Skin of body (tissue), 2 donors: ENCODE measurements around the gene MYRIP. TPM values are rescaled to one million over a fixed set of nuclear protein-coding genes. Genes with fewer than 3 reads are reported as not detected.

Source experiments
- DNase-seq: peaks from one replicate; lab custom pipeline; 2025; lab: John Stamatoyannopoulos, UW
- total RNA-seq: library from RNA; depleted of rRNA; stranded (reverse); fragments of >200 nt; gene quantifications from one replicate; pipeline ENCODE4 v1.2.3, GENCODE V29; 2014

MYRIP gene
- total RNA-seq, 1 donor from 2014 or later = 0.99 TPM

DNA sequence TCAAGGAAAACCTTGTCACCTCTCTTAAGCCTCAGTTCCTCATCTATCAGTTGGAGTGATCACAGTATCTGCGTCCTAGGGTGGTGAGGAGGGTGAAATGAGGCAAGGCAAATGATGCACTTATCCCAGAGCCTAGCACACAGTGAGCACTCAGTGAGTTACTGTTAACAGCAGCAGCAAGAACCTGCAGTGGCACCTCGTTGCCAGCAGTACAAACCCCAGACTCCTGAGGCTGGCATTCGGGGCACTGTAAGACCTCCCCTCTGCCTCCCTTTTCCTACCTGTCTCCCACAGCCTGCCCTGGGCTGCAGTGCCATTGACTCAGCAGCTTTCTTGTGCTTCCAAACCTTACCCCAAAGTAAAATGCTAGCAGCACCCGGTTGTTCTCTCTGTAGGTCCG, 417.2 kb downstream of the MYRIP start:
- no peak for DNase-seq

DNA sequence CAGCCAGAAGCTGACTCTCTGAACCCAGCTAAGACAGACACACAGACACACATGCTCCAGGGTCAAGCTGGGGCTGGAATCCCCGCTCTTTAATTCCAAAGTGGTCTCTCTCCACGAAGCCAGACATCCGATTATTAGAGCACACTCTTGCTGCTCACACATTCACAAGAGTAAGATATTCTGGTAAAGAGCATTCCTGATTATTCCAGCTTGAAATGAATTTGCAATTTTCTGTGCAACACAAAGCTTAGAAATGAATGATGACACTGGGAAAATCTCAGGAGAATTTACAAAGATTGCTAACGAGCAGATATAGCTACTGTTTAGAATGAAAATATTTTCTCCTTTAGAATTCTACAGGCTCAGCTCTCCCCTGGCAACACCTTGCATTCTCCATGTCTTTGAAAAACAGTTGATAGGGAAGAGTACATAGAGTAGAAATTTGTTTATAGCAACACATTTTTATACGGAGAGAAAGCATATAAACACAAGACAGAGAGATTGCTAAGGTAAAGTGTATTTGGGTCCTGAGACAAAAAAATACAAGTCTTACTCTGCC, 419.5 kb downstream of the MYRIP start:
- no peak for DNase-seq

DNA sequence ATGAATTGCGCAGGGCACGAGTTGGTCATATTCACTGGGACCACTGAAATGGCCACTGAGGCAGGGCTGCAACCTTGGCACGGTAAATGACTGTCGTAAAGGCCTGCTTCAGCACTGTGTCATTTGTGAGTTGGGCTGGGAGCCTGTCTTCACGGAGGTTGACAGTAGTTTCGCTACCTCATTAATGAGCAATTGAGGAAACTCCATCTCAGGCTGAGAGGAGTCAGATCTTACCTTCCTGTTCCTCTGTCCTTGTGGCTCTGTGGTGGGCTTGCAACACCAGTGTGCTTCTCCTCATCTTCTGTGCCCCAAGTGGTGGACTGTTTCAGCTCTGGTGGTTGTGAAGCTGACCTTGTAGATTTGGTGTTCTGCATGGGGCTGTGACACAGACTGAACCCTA, 420.0 kb downstream of the MYRIP start:
- no peak for DNase-seq

DNA sequence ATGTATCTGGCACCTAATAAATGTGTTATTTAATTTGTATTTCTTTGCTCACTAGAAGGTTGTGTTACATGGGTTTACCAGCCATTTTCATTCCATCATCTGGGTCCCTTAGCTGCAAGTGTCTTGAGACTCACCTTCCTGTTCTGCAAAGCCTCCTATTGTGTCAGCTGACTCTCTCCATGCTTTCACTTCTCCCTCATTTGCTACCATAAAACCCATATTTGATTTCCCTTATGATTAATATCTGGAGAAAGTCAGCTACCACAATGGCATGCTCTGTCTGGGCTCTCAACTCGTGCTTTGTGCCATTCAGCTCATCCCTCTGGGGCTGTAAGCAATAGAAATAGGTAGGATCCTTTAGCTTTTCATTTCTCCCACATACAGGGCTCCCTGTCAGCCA, 420.6 kb downstream of the MYRIP start:
- no peak for DNase-seq

DNA sequence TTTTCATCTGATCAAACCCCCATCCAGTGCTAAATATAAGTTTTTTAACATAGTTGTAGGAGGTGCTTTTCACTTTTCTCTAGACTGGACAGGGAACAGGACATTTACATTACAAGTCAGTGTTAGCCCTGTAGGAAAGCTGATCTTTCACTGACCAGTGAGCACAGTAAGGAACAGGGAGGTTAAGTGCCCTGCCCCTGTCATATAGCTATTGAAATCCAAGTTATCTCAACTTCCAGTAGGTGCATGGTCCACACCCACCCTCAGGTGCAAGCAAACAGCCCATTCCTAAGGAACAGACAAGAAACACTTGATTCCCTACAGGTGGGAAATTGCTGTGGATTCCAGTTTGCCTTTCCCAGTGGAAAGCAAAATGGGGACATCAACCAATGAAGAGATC, 421.0 kb downstream of the MYRIP start:
- DNase-seq = no peak

DNA sequence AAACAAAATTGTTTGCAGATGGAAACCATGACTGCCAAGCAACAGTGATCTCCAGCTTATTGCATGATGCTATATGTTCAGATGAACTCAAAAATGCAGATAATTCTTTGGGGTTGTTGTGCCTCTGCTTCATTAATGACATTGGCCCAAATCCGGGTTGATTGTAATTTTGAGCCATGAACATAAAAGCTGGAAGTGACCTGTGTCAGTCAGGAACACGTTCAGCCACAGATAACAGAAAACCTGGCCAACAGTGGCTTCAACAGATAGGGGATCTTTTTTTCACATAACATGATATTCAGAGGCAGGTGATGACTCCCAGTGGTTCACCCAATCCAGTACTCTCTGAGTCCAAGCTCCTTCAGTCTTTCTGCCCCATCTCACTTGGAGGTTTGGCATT, 423.2 kb downstream of the MYRIP start:
- DNase-seq = no peak

DNA sequence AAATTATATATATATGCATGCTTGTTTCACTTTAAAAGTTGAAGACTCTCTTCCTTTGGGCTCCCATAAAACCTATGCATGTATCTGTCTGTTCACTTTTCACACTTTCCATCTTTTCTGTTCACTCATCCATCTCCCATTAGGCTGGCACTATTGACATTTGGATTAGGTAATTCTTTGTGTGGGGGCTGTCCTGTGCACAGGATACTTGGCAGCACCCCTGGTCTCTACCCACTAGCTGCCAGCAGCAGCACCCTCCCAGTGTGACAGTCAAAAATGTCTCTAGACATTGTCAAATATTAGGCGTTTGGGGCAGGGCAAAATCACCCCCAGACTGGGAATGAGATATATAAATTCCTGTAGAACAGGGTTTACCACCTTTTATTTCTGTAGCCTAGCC, 427.8 kb downstream of the MYRIP start:
- DNase-seq = no peak

DNA sequence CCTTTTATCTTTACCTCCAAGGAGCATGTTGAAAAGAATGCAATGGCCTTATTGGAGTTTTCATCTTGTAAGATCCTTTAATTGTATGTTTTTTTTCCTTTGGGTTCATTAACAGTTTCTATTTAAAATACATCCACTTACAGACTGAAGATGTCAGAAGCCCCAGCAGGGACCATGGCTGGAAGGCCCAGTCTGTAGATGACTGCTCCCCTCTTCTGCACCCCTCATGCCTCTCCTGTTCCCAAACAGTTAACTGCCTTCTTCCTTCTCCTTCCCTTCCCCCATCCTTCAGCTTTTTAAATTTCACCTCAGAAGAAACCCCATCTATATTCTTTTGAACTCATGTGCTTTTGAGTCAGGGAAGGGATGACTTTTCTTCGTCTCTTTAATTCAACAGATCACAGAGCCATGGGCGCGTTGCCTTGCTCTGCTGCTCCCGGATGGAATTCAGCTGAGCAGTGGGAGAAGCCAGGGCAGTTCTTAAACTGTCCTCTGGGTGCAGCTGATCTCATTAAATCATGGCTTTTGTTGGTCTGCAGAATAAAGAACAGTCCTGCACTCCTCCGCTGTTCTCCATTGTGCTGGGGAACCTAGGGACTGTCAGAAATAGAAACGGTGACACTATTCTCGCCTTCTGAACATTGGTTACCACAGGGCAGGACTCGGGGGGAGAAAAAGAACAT, 428.6 kb downstream of the MYRIP start:
- DNase-seq = no peak

DNA sequence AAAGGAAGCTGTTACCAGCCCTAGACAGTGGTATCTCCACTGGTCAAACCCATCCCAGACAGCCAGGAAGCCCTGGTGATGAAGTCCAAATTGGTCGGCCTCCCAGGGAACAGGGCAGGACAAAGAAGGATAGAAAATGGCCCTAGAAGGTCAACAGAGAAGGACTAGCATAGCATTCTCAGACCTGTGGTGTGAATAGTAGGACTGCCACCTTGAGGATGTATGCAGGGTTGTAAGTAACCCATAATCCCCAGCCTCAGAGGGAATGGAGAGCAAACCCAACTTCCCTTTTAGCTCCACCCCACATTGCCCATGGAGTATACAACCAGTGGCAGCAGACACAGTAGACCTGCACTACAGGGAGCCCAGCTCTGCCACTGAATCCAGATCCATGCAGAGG, 431.5 kb downstream of the MYRIP start:
- no peak for DNase-seq

DNA sequence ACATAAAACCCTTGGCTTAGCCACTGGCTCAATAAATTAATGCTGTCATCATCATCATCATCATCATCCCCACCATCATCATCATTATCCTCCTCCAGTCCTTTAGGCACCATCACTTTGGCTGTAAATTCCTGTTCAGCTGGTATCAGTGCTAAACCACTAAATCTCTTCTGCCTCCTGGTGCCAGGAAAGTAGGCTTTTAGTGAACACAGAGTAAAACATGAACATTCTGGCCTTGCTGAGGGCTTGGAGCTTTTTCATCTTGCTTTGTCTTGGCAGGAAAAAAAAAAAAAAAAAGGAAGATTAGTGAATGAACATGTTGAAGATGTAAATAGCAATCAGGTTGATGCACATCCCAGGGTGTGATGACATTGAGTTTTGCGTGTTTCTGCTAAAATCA, 432.8 kb downstream of the MYRIP start:
- no peak for DNase-seq

DNA sequence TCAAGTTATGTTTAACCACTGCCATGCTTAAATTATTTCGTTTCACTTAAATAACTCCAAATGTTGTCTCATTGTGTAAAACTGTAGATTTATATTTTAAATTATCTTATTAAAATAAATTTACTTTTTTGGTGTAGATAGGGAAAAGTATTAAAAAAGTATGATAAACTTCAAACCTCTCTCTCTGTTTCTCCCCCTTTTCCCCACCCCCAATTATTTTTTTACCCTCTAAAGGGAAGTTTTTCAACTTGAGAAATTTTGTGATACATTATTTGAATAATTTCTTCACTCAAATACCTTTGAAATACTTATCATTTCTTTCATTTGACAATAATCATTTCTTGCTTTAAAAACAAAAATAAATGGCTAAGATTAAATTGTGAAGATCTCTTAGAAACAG, 433.2 kb downstream of the MYRIP start:
- DNase-seq = no peak

DNA sequence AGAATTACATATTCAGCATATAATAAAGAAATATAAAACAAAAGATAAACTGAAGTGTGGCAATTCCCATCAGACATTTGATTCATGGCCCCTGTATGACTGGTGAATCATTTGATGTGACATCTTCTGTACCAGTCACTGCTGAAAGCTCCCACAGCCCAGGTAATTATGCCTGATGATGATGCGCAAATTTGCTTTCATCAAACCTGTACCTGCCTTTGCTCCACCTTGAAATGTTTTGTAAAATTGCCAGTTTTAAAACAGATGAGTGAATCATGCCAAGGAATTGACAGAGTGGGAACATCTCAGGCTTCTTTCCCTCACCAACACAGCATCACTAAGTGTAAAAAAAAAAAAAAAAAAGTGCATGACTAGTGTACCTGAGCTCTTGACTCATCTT, 433.6 kb downstream of the MYRIP start:
- no peak for DNase-seq

DNA sequence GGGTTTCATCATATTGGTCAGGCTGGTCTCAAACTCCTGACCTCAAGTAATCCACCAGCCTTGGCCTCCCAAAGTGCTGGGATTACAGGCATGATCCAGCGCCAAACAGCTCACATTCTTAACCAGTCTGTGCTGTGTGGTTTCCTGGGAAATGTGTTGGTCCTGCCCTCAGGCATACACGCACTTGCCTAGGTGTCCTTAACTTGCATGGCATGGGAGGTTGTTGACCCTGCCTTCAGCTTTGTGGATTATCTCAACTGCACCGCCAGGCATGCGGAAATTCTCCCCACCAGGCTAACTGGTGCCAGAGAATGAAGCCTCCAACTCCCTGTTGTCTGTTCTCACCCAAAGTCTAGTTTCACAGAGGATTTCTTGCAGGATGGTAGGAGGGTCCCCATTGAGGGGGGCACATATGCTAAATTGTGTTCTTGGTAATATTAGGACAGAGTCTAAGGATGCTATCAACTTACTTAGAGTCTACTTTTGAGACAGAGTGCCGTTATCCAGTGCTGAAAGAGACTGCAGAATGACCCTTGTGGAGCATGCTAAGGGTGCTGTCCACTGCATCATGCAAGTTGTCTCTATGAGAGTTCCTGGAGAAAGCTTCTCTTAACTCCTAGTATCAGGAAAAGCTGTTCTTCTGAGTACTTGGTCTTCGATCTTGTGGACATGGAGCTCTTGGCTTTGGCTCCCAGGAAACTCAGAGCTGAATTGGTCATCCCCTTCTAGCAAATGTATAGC, 438.5 kb downstream of the MYRIP start:
- DNase-seq = no peak

DNA sequence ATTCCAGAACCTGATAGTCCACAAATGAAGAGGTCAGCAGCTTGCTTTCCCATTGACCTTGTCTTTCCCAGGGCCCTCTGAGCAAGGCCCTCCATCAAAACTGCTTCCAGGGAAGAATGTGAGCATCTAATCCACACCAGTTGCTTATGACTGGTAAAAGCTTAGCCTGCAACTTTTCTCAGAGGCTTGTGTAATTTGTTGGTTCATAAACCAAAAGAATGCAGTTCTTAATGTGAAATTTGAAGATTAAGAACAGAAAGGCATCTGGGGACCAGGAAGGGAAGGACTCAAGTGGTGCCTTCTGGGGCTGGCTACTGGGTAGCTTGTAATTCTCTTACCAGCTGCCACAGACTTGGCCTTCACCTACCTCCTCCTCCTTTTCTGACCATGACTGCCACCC, 439.2 kb downstream of the MYRIP start:
- no peak for DNase-seq

DNA sequence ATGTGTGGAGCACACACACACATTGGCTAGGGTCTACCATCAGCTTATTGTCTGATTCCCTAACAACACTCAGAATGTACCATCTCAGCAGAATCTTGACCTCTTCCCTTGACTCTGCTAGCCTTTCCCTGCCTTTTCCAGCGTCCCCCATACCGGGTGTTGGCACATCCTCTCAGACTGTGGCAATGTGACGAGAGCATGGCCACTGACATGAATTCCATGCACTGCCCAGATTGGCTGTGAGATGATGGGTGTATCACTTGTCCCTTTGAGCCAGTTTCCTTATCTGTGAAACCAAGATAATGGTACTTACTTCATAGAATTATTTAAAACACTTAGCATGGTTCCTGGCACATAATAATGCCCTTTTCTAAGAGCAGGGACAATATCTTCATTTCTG, 439.8 kb downstream of the MYRIP start:
- DNase-seq = no peak

DNA sequence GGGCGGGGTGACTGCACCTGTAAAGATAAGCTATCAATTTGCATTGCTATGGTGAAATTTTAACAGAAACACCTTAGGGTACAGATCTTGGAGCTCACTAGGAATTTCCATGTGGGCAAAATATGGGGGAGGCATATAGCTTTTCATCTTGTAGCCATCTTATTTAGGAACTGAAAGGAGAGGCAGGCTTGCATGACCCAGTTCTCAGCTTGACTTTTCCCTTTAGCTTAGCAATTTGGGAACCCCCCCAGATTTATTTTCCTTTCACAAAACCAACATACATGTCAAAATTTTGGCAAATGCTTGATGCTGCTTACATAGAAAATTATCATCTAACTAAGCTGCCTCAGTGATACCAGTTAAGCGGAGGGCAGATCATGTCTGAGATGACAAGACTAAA, 445.1 kb downstream of the MYRIP start:
- DNase-seq = no peak

DNA sequence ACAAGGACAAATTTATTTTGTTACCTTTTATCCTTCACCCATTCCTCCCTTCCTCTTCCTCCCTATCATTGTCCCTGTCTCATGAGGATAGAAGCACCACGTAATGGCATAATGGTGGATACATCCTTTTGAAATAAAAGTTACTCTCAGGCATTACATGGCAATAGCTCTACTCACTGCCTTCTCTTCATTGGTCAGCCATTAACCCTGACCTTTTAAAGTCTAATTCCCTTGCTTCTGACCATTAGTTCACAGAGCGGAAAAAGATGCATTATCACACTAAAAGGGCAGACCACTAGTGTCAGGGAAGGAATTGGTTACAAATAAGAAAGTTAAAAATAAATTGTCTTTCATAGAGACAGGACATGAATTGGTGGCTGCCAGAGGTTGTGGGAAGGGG, 445.5 kb downstream of the MYRIP start:
- DNase-seq = no peak

DNA sequence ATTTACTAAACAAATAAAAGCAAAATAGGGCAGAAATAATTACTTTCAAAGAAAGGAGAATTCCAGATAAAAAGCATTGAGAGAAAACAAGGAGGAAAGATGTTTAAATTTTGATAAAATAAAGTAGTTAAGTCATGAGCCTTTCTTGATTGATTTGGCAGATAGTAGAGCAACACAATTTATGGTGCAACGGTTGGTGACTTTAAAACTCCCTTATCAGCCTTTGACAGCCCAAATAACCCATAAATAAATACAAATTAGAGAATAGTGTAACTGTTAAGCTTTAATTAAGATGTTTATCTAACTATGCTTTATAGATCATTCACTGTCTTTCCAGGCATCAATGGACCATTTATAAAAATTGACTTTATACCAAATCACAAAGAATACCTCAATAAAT, 446.1 kb downstream of the MYRIP start:
- no peak for DNase-seq

DNA sequence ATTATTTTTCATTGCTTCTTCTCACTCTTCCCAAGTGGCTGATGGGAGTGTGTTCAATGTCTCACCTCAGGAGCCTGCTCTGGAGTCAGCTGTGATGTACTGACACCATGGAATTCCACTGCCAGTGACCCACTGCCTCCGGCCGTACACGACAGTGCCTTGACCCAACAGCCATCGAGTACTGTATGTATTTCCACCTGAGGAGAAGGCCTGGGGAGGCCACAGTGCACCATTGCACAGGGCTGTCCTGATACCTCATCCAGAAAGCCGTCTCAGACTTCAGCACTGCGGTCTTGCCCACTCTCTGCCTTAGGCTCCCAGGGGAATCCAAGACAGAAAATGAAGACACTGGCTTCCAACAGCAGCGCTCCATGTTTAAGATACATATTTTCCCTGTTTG, 448.7 kb downstream of the MYRIP start:
- DNase-seq = no peak

DNA sequence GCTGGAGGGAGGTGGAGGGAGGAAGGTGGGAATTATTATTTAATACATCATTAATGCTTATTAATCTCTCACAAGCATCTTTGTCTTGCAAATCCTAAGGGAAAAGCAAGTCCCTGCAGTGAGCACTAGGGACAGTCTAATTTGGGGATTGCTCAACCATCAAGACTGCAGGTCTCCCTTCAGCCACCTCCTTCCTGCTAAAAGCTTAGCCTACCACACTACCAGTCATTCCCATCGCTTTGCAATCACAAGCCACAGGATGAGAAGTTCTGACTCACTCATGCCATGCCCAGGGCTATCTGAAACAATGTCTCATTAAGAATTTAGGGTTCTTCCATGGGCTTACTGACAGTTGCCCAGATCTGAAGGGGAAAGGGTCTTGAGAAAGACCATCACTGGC, 449.1 kb downstream of the MYRIP start:
- no peak for DNase-seq

DNA sequence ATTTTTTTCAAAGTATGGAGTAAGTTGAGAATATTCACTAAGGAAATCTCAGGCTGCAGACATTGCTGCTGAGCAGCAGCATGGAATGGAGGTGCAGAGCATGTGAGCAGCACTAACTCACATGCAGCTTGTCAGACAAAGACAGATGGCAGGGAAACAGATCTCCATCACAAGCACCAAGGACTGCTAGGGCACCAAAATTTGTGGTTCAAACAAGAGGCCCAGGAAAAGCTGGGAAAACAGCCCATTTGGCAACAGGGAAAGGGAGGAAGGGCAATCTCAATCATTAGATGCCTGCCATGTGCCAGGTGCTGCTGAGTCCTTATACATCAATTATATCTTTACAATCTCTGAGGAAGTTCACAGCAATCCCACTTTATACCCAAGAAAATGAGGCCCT, 452.9 kb downstream of the MYRIP start:
- DNase-seq = no peak

DNA sequence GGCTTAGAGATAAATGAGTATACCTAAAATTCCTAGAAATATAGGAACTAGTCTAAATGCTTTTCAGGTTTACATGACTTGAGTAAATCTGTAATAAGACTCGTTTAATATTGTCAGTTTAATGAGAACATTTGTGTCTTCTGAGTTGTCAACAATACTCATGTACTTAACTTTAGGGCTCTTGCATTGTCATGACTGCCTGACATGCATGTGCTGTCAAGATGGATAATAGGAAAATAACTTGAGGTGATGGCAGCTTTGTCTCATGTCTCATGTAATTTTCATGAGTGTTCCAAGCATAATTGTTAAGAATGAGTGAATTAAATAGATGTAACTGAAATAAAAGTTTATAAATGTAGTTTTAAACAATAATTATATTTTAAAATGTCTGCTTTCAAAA, 455.0 kb downstream of the MYRIP start:
- DNase-seq = no peak

DNA sequence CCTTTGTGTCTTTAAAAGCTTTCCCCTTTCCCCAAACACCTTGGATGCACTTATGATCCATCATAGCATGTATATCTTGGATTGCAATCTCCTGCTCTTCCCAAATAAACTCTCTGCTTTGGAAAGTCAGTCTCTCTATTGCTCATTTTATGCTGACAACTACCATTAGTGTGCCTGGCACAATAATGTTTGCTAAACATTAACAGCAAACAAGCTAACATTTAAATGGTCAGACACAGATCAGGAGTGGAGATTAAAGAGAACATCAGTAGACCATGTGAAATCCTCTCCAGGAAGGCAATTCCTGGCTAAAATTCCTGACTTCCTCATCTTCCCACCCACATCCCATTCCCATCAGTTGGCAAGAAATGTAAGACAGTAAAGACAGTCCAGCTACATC, 455.8 kb downstream of the MYRIP start:
- DNase-seq = no peak
